Uterine smooth muscle cell (primary cell): Measurements from ENCODE around the gene L3MBTL1. TPM values are rescaled to one million over a fixed set of nuclear protein-coding genes. Genes with fewer than 3 reads are reported as not detected.

Experiments
- total RNA-seq: library from RNA; depleted of rRNA; stranded (reverse); fragments of >200 nt; gene quantifications from 2 replicates; pipeline ENCODE4 v1.2.3, GENCODE V29; 2014

Gene L3MBTL1
- total RNA-seq = 8.0 and 13.7 TPM in 2 replicates

GRCh38 chr20:43507150-43508080 lies at the start of gene L3MBTL1:
Gene L3MBTL1 (plus strand): TSS chr20:43507697. CDS start chr20:43513504, 5,807 bp downstream.

GRCh38 chr20:43558412-43559146 lies 51.1 kb downstream of the L3MBTL1 start, which contains the start of gene SGK2:
Gene SGK2 (plus strand): TSS chr20:43559027. CDS start chr20:43566496, 7,469 bp downstream.

GRCh38 chr20:43590392-43591303 lies 83.2 kb downstream of the L3MBTL1 start, which contains the start of gene IFT52:
Gene IFT52 (plus strand): TSS chr20:43590937. CDS start chr20:43594699, 3,762 bp downstream.

Other genes starting within 250 kb of the L3MBTL1 start
- 41.0 and 55.3 TPM in 2 replicates for gene SRSF6, start 49.8 kb upstream of the L3MBTL1 start, total RNA-seq
- 0.44 and 1.1 TPM in 2 replicates for gene SGK2, start 51.3 kb downstream of the L3MBTL1 start, total RNA-seq
- gene IFT52, start 83.2 kb downstream of the L3MBTL1 start, total RNA-seq = 36.5 and 36.7 TPM in 2 replicates
- 3.0 and 16.8 TPM in 2 replicates for gene MYBL2, start 159.4 kb downstream of the L3MBTL1 start, total RNA-seq
- gene GTSF1L, start 219.3 kb downstream of the L3MBTL1 start, total RNA-seq = not detected in 2 replicates